ENCODE data around the gene DRGX.

- no peak for TF ChIP-seq SMAD1 (CRISPR knock-in tag; IDR thresholded peaks at IDR 0.05; ENCODE audit: borderline replicate concordance, low read depth)
- TF ChIP-seq, protein P1, sequence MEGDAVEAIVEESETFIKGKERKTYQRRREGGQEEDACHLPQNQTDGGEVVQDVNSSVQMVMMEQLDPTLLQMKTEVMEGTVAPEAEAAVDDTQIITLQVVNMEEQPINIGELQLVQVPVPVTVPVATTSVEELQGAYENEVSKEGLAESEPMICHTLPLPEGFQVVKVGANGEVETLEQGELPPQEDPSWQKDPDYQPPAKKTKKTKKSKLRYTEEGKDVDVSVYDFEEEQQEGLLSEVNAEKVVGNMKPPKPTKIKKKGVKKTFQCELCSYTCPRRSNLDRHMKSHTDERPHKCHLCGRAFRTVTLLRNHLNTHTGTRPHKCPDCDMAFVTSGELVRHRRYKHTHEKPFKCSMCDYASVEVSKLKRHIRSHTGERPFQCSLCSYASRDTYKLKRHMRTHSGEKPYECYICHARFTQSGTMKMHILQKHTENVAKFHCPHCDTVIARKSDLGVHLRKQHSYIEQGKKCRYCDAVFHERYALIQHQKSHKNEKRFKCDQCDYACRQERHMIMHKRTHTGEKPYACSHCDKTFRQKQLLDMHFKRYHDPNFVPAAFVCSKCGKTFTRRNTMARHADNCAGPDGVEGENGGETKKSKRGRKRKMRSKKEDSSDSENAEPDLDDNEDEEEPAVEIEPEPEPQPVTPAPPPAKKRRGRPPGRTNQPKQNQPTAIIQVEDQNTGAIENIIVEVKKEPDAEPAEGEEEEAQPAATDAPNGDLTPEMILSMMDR (CRISPR knock-in tag; IDR thresholded peaks at IDR 0.05) = no peak
- TF ChIP-seq, protein P2, sequence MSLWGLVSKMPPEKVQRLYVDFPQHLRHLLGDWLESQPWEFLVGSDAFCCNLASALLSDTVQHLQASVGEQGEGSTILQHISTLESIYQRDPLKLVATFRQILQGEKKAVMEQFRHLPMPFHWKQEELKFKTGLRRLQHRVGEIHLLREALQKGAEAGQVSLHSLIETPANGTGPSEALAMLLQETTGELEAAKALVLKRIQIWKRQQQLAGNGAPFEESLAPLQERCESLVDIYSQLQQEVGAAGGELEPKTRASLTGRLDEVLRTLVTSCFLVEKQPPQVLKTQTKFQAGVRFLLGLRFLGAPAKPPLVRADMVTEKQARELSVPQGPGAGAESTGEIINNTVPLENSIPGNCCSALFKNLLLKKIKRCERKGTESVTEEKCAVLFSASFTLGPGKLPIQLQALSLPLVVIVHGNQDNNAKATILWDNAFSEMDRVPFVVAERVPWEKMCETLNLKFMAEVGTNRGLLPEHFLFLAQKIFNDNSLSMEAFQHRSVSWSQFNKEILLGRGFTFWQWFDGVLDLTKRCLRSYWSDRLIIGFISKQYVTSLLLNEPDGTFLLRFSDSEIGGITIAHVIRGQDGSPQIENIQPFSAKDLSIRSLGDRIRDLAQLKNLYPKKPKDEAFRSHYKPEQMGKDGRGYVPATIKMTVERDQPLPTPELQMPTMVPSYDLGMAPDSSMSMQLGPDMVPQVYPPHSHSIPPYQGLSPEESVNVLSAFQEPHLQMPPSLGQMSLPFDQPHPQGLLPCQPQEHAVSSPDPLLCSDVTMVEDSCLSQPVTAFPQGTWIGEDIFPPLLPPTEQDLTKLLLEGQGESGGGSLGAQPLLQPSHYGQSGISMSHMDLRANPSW (CRISPR knock-in tag; IDR thresholded peaks at IDR 0.05; ENCODE audit: borderline replicate concordance) = no peak
- TF ChIP-seq EP300 (IDR thresholded peaks at IDR 0.05; ENCODE audit: low read depth in 2 of 2, low read length in 2 of 2) = no peak
- TF ChIP-seq EP300 (CRISPR knock-in tag; IDR thresholded peaks at IDR 0.05; ENCODE audit: borderline replicate concordance) = no peak
- TF ChIP-seq CBX2 (IDR thresholded peaks at IDR 0.05; ENCODE audit: low read depth, low read length) = no peak
- no peak for TF ChIP-seq CBX2 (CRISPR knock-in tag; IDR thresholded peaks at IDR 0.05; ENCODE audit: low read depth)
- TF ChIP-seq ZNF781 (CRISPR knock-in tag; IDR thresholded peaks at IDR 0.05; ENCODE audit: borderline replicate concordance, not compliant biosample characterization) = no peak
- no peak for TF ChIP-seq ZNF678 (CRISPR knock-in tag; IDR thresholded peaks at IDR 0.05)
- no peak for TF ChIP-seq GABPA (IDR thresholded peaks at IDR 0.05; ENCODE audit: low read depth, low read length)
- no peak for TF ChIP-seq GABPA (CRISPR knock-in tag; IDR thresholded peaks at IDR 0.05; ENCODE audit: low read depth)
- TF ChIP-seq, protein P3, sequence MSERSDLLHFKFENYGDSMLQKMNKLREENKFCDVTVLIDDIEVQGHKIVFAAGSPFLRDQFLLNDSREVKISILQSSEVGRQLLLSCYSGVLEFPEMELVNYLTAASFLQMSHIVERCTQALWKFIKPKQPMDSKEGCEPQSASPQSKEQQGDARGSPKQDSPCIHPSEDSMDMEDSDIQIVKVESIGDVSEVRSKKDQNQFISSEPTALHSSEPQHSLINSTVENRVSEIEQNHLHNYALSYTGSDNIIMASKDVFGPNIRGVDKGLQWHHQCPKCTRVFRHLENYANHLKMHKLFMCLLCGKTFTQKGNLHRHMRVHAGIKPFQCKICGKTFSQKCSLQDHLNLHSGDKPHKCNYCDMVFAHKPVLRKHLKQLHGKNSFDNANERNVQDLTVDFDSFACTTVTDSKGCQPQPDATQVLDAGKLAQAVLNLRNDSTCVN (CRISPR knock-in tag; IDR thresholded peaks at IDR 0.05; ENCODE audit: borderline replicate concordance) = no peak
Measured at GRCh38 chr10:49319206-49319605, 76.7 kb downstream of the DRGX start.

Measured in HepG2 (cell line).